SK-N-SH (cell line): ENCODE measurements around the gene TNFRSF1A. TPM values are rescaled to one million over a fixed set of nuclear protein-coding genes. Genes with fewer than 3 reads are reported as not detected.

Experiments
- CTCF ChIA-PET: fragments of 300-600, 350-600 bp; formaldehyde crosslinking; extraction: SDS; loops from one replicate; lab custom pipeline; 2021; lab: Yijun Ruan, JAX
- POLR2A ChIA-PET: fragments of 350-600 bp; sonication (Branson Sonifier 250); formaldehyde crosslinking; extraction: SDS; loops from one replicate; lab custom pipeline; 2020; ENCODE audit warnings: antibody characterized with exemption, inconsistent platforms; lab: Yijun Ruan, JAX
- DNase-seq: peaks from one replicate; pipeline ENCODE4 v3.0.0; 2012
- H2AFZ ChIP-seq: fragments of 200-600 bp; sonication (generic); 2 replicates; pipeline ENCODE4 v1.8.1; 2016; ENCODE audit warnings: antibody characterized with exemption, mild to moderate bottlenecking, low read depth
- H3F3A ChIP-seq: fragments of 200-600 bp; sonication (generic); replicated peaks from 2 replicates; pipeline ENCODE3; 2016; ENCODE audit warnings: antibody characterized with exemption, mild to moderate bottlenecking; ENCODE audit not compliant: insufficient read depth
- H3K27ac ChIP-seq, 2 experiments: fragments of 200-500 bp in 1 of 2; fragments of 200-600 bp in 1 of 2; sonication (Bioruptor generic) in 1 of 2; sonication (generic), shearing (Covaris generic) in 1 of 2; 2 replicates each; pipeline versions ENCODE4 v1.5.1 to v1.6.1; 2014 to 2016; ENCODE audit warnings: low read depth in 2 of 2, inconsistent platforms in 1 of 2, low read length in 1 of 2, mild to moderate bottlenecking in 1 of 2, mixed read lengths in 1 of 2
- H3K27me3 ChIP-seq: fragments of 200-600 bp; sonication (generic), shearing (Covaris generic); 2 replicates; pipeline ENCODE4 v1.6.1; 2016; ENCODE audit warnings: mixed run types; ENCODE audit not compliant: insufficient read depth
- H3K36me3 ChIP-seq, 2 experiments: fragments of 200-500 bp in 1 of 2; fragments of 200-600 bp in 1 of 2; sonication (Bioruptor generic) in 1 of 2; sonication (generic) in 1 of 2; replicated peaks in 1 of 2; 2 replicates each; pipeline versions ENCODE3 to v1.5.1; 2014 to 2016; ENCODE audit warnings: low read length in 1 of 2, mild to moderate bottlenecking in 1 of 2; ENCODE audit not compliant: insufficient read depth in 2 of 2, control insufficient read depth in 1 of 2
- H3K4me1 ChIP-seq, 2 experiments: fragments of 200-500 bp in 1 of 2; fragments of 200-600 bp in 1 of 2; sonication (Bioruptor generic) in 1 of 2; sonication (generic), shearing (Covaris generic) in 1 of 2; 2 replicates each; pipeline versions ENCODE4 v1.5.1 to v1.6.1; 2014 to 2016; ENCODE audit warnings: low read depth in 1 of 2, low read length in 1 of 2, mixed run types in 1 of 2; ENCODE audit not compliant: insufficient read depth in 2 of 2, control insufficient read depth in 1 of 2
- H3K4me2 ChIP-seq: fragments of 200-600 bp; sonication (generic), shearing (Covaris generic); 2 replicates; pipeline ENCODE4 v1.6.1; 2017; ENCODE audit warnings: mixed run types
- H3K4me3 ChIP-seq, 2 experiments: fragments of 200-500 bp in 1 of 2; fragments of 200-600 bp in 1 of 2; sonication (Bioruptor generic) in 1 of 2; sonication (generic), shearing (Covaris generic) in 1 of 2; 2 replicates each; pipeline versions ENCODE4 v1.5.1 to v1.8.1; 2014 to 2016; ENCODE audit warnings: low read depth in 2 of 2, inconsistent platforms in 1 of 2, low read length in 1 of 2, mild to moderate bottlenecking in 1 of 2, mixed read lengths in 1 of 2, moderate library complexity in 1 of 2
- H3K79me2 ChIP-seq: fragments of 200-600 bp; sonication (generic); 2 replicates; pipeline ENCODE4 v1.8.1; 2017; ENCODE audit warnings: mild to moderate bottlenecking; ENCODE audit not compliant: insufficient read depth
- H3K9ac ChIP-seq: fragments of 200-600 bp; sonication (generic); 2 replicates; pipeline ENCODE4 v1.6.1; 2017; ENCODE audit warnings: mixed run types
- H3K9me2 ChIP-seq: fragments of 200-600 bp; sonication (generic); 2 replicates; pipeline ENCODE4 v1.6.1; 2017; ENCODE audit warnings: mixed run types
- H3K9me3 ChIP-seq: fragments of 200-600 bp; sonication (generic); 2 replicates; pipeline ENCODE4 v1.6.1; 2017; ENCODE audit warnings: mixed run types, mild to moderate bottlenecking, moderate library complexity
- H4K20me1 ChIP-seq: fragments of 200-600 bp; sonication (generic); 2 replicates; pipeline ENCODE4 v1.6.1; 2017; ENCODE audit warnings: mild to moderate bottlenecking, mixed run types; ENCODE audit not compliant: insufficient read depth
- ELF1 ChIP-seq: IDR thresholded peaks from 2 replicates; pipeline ENCODE4 v1.4.0; 2012
- GATA2 ChIP-seq: sonication (generic); formaldehyde crosslinking; IDR thresholded peaks from 2 replicates; pipeline ENCODE4 v1.5.0; 2020; ENCODE audit warnings: mild to moderate bottlenecking, missing genetic modification reagents
- NRF1 ChIP-seq: IDR thresholded peaks from 2 replicates; pipeline ENCODE4 v1.6.1; 2012; ENCODE audit warnings: low read depth, mild to moderate bottlenecking, low read length
- POLR2AphosphoS5 ChIP-seq: IDR thresholded peaks from 2 replicates; pipeline ENCODE4 v1.6.1; 2012; ENCODE audit warnings: low read depth, low read length
- RAD21 ChIP-seq: IDR thresholded peaks from 2 replicates; pipeline ENCODE4 v1.6.1; 2012; ENCODE audit warnings: mild to moderate bottlenecking, low read length
- RCOR1 ChIP-seq: fragments of 150-350 bp; IDR thresholded peaks from 2 replicates; pipeline ENCODE4 v1.6.1; 2017; ENCODE audit warnings: antibody characterized with exemption, low read length
- RFX5 ChIP-seq: IDR thresholded peaks from 2 replicates; pipeline ENCODE4 v1.6.1; 2012; ENCODE audit warnings: mild to moderate bottlenecking, improper control_type of control experiment, low read length
- TAF1 ChIP-seq: IDR thresholded peaks from 2 replicates; pipeline ENCODE4 v1.6.1; 2012; ENCODE audit warnings: low read depth, mild to moderate bottlenecking, low read length, moderate library complexity, borderline replicate concordance
- TCF12 ChIP-seq: IDR thresholded peaks from 2 replicates; pipeline ENCODE4 v1.4.0; 2012
- TEAD4 ChIP-seq: IDR thresholded peaks from 2 replicates; pipeline ENCODE4 v1.4.0; 2012; ENCODE audit warnings: mild to moderate bottlenecking, borderline replicate concordance; ENCODE audit not compliant: insufficient read depth
- YY1 ChIP-seq: IDR thresholded peaks from 2 replicates; pipeline ENCODE4 v1.4.0; 2012; ENCODE audit warnings: low read depth, mild to moderate bottlenecking
- WGBS: methylation state at CpG from one replicate; pipeline ENCODE4 v1.1.6; 2017; ENCODE audit warnings: low lambda C conversion rate; 5-methylcytosine and 5-hydroxymethylcytosine counted together
- polyA plus RNA-seq, 3 experiments: library from polyadenylated mRNA; depleted of rRNA; stranded (reverse); fragments of >200 nt; gene quantifications; 2 replicates each; pipeline ENCODE4 v1.2.3, GENCODE V29; 2012
- TF ChIP-seq, protein P1 (sequence below): IDR thresholded peaks from 2 replicates; pipeline ENCODE4 v1.4.0; 2012; ENCODE audit warnings: low read depth, borderline replicate concordance
- TF ChIP-seq, protein P2 (sequence below): fragments of 150-350 bp; IDR thresholded peaks from 2 replicates; pipeline ENCODE4 v1.6.1; 2017; ENCODE audit warnings: antibody characterized with exemption, low read length, low read depth, borderline replicate concordance

Gene TNFRSF1A
- polyA plus RNA-seq, 1 of the 3 experiments (the other 2 are of a cell fraction), result 92.9 TPM

DNA sequence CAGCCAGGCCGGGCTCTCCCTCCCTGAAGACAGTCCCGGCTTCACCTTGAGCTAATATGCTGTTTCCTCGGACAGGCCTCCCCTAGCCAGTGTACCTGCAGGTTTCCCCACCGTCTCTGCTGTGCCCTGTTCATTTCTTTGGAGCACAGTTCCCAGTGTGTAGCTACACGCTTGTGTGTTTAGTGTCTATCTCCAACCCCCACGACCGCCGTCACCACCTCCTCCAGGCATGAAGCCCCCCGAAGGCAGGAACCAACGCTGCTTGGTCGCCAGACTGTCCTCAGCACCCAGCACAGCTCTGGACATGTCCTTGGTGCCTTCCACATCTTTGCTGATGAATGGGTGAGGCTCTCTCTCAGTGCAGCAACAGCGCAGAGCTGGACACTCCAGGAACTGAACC is 57.6 kb downstream of the TNFRSF1A start:
- Histone ChIP-seq H3K4me3 (no peak overlapping the region), H3K27me3 (no peaks in the 10 kb centered on the region), H3K79me2 (no peaks in the 10 kb centered on the region), H3K9me3 (no peaks in the 10 kb centered on the region), H4K20me1 (no peaks in the 10 kb centered on the region), H3F3A (peaks cover 33% of the 10 kb centered on the region), H3K4me1 (peaks cover 14 to 40% of the 10 kb centered on the region in 2 experiments), H3K27ac (no peak overlapping the region), H3K9me2 (no peaks in the 10 kb centered on the region), H3K4me2 (no peak overlapping the region), H2AFZ (no peak overlapping the region), H3K36me3 (no peaks in the 10 kb centered on the region), H3K9ac (no peak overlapping the region)
- ChIA-PET CTCF (interaction anchor here (0.6 to 7.0 kb wide), 54 partner anchors 9 to 321 kb away, joined by 3 to 100 read pairs (median 4); partner anchors contain the start of gene CD9), POLR2A (interaction anchor here (0.5 to 1.2 kb wide), 3 partner anchors 89 to 318 kb away, joined by 3 to 4 read pairs (median 4); no protein-coding TSS in a partner anchor)
- DNase-seq, result no peak
- TF ChIP-seq TAF1 (no peak), ELF1 (no peak)
- TF ChIP-seq, protein P1, sequence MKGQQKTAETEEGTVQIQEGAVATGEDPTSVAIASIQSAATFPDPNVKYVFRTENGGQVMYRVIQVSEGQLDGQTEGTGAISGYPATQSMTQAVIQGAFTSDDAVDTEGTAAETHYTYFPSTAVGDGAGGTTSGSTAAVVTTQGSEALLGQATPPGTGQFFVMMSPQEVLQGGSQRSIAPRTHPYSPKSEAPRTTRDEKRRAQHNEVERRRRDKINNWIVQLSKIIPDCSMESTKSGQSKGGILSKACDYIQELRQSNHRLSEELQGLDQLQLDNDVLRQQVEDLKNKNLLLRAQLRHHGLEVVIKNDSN, result no peak
- WGBS, result 82% methylated on average over 12 of the region's 12 CpGs

DNA sequence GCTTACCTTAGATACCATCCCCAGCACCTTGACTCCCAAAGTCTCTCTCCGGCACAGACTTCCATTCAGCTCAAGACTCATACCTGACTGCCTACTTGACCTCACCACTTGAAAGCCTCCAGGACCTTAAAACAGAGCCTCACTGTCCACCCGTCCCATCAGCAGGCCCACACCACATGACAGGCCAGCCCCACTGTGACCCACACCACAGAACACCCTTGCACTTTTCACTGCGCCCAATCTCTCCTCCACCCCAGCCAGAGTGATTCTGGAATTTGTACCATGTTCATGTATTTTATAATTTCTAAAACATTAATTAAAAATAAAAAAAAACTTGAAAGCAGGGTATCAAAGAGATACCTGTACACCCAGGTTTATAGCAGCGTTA is 59.4 kb downstream of the TNFRSF1A start:
- Histone ChIP-seq H2AFZ (no peak overlapping the region), H3K27me3 (no peaks in the 10 kb centered on the region), H3K79me2 (no peaks in the 10 kb centered on the region), H3F3A (peaks cover 36% of the 10 kb centered on the region), H3K36me3 (no peaks in the 10 kb centered on the region), H3K9ac (no peak overlapping the region), H3K4me2 (no peak overlapping the region), H3K4me3 (no peak overlapping the region), H3K9me3 (no peaks in the 10 kb centered on the region), H3K4me1 (peaks cover 24 to 50% of the 10 kb centered on the region in 2 experiments), H3K27ac (no peak overlapping the region), H3K9me2 (no peaks in the 10 kb centered on the region), H4K20me1 (no peaks in the 10 kb centered on the region)
- no peak for TF ChIP-seq RFX5
- no peak for TF ChIP-seq RCOR1
- TF ChIP-seq POLR2AphosphoS5, result no peak
- TF ChIP-seq RAD21, result no peak
- no peak for TF ChIP-seq GATA2 (CRISPR knock-in tag)
- TF ChIP-seq TCF12, result no peak
- TF ChIP-seq NRF1, result no peak
- no peak for TF ChIP-seq YY1
- TF ChIP-seq, protein P2, sequence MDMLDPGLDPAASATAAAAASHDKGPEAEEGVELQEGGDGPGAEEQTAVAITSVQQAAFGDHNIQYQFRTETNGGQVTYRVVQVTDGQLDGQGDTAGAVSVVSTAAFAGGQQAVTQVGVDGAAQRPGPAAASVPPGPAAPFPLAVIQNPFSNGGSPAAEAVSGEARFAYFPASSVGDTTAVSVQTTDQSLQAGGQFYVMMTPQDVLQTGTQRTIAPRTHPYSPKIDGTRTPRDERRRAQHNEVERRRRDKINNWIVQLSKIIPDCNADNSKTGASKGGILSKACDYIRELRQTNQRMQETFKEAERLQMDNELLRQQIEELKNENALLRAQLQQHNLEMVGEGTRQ, result no peak
- no peak for TF ChIP-seq TEAD4
- 98% methylated on average over 4 of the region's 4 CpGs for WGBS
- CTCF ChIA-PET, result interaction anchor here (0.8 to 7.0 kb wide), 5 partner anchors 79 to 294 kb away, joined by 3 to 100 read pairs (median 8); partner anchors contain the start of gene CD9
- POLR2A ChIA-PET, result interaction anchor here (0.6 kb wide), 1 partner anchor 81 kb away, joined by 3 read pairs; no protein-coding TSS in a partner anchor
- no peak for DNase-seq
